Adrenal gland (tissue), 19 donors: ENCODE measurements around the gene TRIM49B. TPM values are rescaled to one million over a fixed set of nuclear protein-coding genes. Genes with fewer than 3 reads are reported as not detected.
"Not testable (repeated sequence)": the region's sequence is repeated elsewhere in the genome, so short reads cannot be mapped to it uniquely, and the experiment has no call there.

Experiments used
- DNase-seq, 7 donors: peaks; one replicate each; pipeline ENCODE4 v3.0.0-alpha.2; 2019 to 2020
- H3K27ac ChIP-seq, 5 donors: fragments of 200-600 bp; sonication (generic) in 4 of 5; 1 replicate in 3 of 5; 2 replicates in 2 of 5; pipeline versions ENCODE4 v1.5.1 to v1.8.0; 2016 to 2020; ENCODE audit warnings: mild to moderate bottlenecking in 1 of 5
- H3K27me3 ChIP-seq: fragments of 200-600 bp; 2 replicates; pipeline ENCODE4 v1.8.0; 2021
- H3K36me3 ChIP-seq, 2 donors: fragments of 200-600 bp; replicated peaks in 1 of 2; 1 replicate in 1 of 2; 2 replicates in 1 of 2; pipeline versions ENCODE4 v1.5.1 to v1.8.0; 2018 to 2022
- H3K4me1 ChIP-seq, 2 donors: fragments of 200-600 bp; replicated peaks in 1 of 2; 1 replicate in 1 of 2; 2 replicates in 1 of 2; pipeline versions ENCODE4 v1.5.1 to v1.8.0; 2018 to 2021
- H3K4me3 ChIP-seq, 4 donors: fragments of 200-600 bp; sonication (generic) in 3 of 4; one replicate each; pipeline ENCODE4 v1.5.1; 2016 to 2018
- H3K9me3 ChIP-seq, 3 donors: fragments of 200-600 bp; sonication (generic) in 1 of 3; replicated peaks in 1 of 3; 1 replicate in 2 of 3; 2 replicates in 1 of 3; pipeline versions ENCODE4 v1.5.1 to v1.8.0; 2016 to 2021
- WGBS, 4 donors: extraction: QIAGEN DNeasy Blood & Tissue Kit in 2 of 4; methylation state at CpG; one replicate each; pipeline versions ENCODE4 v1.1.5 to v1.1.7; 2013 to 2017; 5-methylcytosine and 5-hydroxymethylcytosine counted together
- intact Hi-C, 2 donors: fragments of 100-400 bp; cut with DNase I; formaldehyde crosslinking; loops; one replicate each; pipeline versions ENCODE4 v1.14.1 to v1.15.0; 2022 to 2023
- long read RNA-seq, 10 donors: library from polyadenylated mRNA in 3 of 10; unstranded in 2 of 10; stranded (forward) in 1 of 10; transcript quantifications; one replicate each; pipeline ENCODE4 v2.0.0 and lab custom pipeline, GENCODE V29; 2021 to 2026
- polyA plus RNA-seq, 3 donors: library from polyadenylated mRNA; stranded (reverse); fragments of 200-250 nt in 2 of 3; fragments of 350-450 nt in 1 of 3; fragmentation: Illumina TruSeq in 1 of 3; extraction: RNeasy Lipid Tissue Mini Kit (QIAGEN cat#74804) in 1 of 3; gene quantifications; one replicate each; pipeline ENCODE4 v1.2.3, GENCODE V29; 2013 to 2014
- small RNA-seq, 2 donors: library from RNA; depleted of rRNA; stranded (forward); fragments of <200 nt; gene quantifications; one replicate each; pipeline ENCODE3, GENCODE V24; 2016
- total RNA-seq, 9 donors: library from RNA; depleted of rRNA in 4 of 9; stranded (reverse); fragments of >200 nt in 4 of 9; fragments of 120-200 nt in 1 of 9; fragmentation: NEBNext Ultra II Directional in 1 of 9; extraction: Animal tissue kit (Norgen Biotek cat#: 25700) in 1 of 9; gene quantifications; one replicate each; pipeline versions ENCODE4 v1.1.0 to v1.2.4, GENCODE V29; 2013 to 2023
- donor health status: healthy with polysubstance abuse.
- donor health status: Bipolar disorder and iron deficiency.
- donor health status: DM: yes; HTN: yes; CAD: no.
- donor health status: DM: no; HTN: no; CAD: no.
- donor health status: DM: no; HTN: no; CAD: no.
- donor health status: DM: yes; HTN: yes; CAD: no.

Gene TRIM49B
- total RNA-seq = not detected
- not detected for polyA plus RNA-seq
- long read RNA-seq, donor 1 = 0 reads
- long read RNA-seq, donor 2 = 0 reads
- long read RNA-seq, donor 3 = 0 reads
- long read RNA-seq, donor 4 = 0 reads
- long read RNA-seq, donor 5 = 0 reads
- long read RNA-seq, donor 6 = 0 reads
- long read RNA-seq, donor 7 = 0 reads
- long read RNA-seq, donor 8 = 0 reads
- long read RNA-seq, donor 9 = 0 reads
- long read RNA-seq, donor 10 = 0 reads

GRCh38 chr11:49028523-49028922, at the start of gene TRIM49B:
TRIM49B (plus strand) TSS chr11:49028823; CDS start chr11:49031600, 2,777 bp downstream.
- H3K27ac ChIP-seq, H3K36me3 ChIP-seq, H3K9me3 ChIP-seq, intact Hi-C loops, H3K4me3 ChIP-seq, H3K4me1 ChIP-seq, DNase-seq, H3K27me3 ChIP-seq: not testable (repeated sequence)
- WGBS, 4 donors = 21 to 26% (median 24%) methylated on average over 1 to 2 of the region's 2 CpGs

- DNase-seq, H3K4me3 ChIP-seq, H3K36me3 ChIP-seq, intact Hi-C loops, H3K9me3 ChIP-seq, H3K4me1 ChIP-seq, H3K27me3 ChIP-seq, H3K27ac ChIP-seq: not testable (repeated sequence)
Observed at GRCh38 chr11:48983785-48984184, 44.8 kb upstream of the TRIM49B start, which contains the start of gene TRIM51G. TRIM51G (minus strand) TSS chr11:48983885; CDS start chr11:48981695, 2,190 bp downstream.

GRCh38 chr11:49048229-49048628, 19.6 kb downstream of the TRIM49B start:
- H3K9me3 ChIP-seq, H3K27ac ChIP-seq, H3K27me3 ChIP-seq, H3K4me3 ChIP-seq, H3K4me1 ChIP-seq, intact Hi-C loops, DNase-seq, H3K36me3 ChIP-seq: not testable (repeated sequence)
- 32 to 68% (median 37%) methylated on average over 13 to 23 of the region's 28 CpGs; no CpG with 5 or more reads in 1 of the 4 donors for WGBS, 4 donors

- H3K4me1 ChIP-seq, DNase-seq, intact Hi-C loops, H3K27ac ChIP-seq, H3K9me3 ChIP-seq, H3K4me3 ChIP-seq, H3K27me3 ChIP-seq, H3K36me3 ChIP-seq: not testable (repeated sequence)
- WGBS, 4 donors = 52 to 74% (median 61%) methylated on average over 21 to 38 of the region's 38 CpGs
Observed at GRCh38 chr11:49049821-49050220, 21.2 kb downstream of the TRIM49B start.

GRCh38 chr11:49059012-49059411, 30.4 kb downstream of the TRIM49B start, which contains the start of gene TRIM64C:
TRIM64C (minus strand) TSS chr11:49059112; CDS start chr11:49059112, 0 bp downstream.
- 73 to 82% (median 75%) methylated on average over 5 of the region's 5 CpGs for WGBS, 4 donors
- H3K4me3 ChIP-seq, H3K27me3 ChIP-seq, H3K9me3 ChIP-seq, H3K27ac ChIP-seq, DNase-seq, H3K36me3 ChIP-seq, intact Hi-C loops, H3K4me1 ChIP-seq: not testable (repeated sequence)

- H3K36me3 ChIP-seq, H3K27ac ChIP-seq, H3K4me1 ChIP-seq, H3K9me3 ChIP-seq, H3K4me3 ChIP-seq, intact Hi-C loops, H3K27me3 ChIP-seq, DNase-seq: not testable (repeated sequence)
- WGBS, 4 donors = 58 to 65% (median 59%) methylated on average over 5 of the region's 5 CpGs
Observed at GRCh38 chr11:49069897-49070296, 41.3 kb downstream of the TRIM49B start.

Small RNAs within 50 kb of the gene (small RNA-seq; reads per million reads assigned to genes)
- gene AC084851.1 = 0 reads per million in 2 donors

Other genes starting within 250 kb of the TRIM49B start
- gene TRIM51G, start 44.9 kb upstream of the TRIM49B start, total RNA-seq = not detected
- gene TRIM51G, start 44.9 kb upstream of the TRIM49B start, polyA plus RNA-seq = not detected
- not detected for gene TRIM64C, start 30.3 kb downstream of the TRIM49B start, total RNA-seq
- gene TRIM64C, start 30.3 kb downstream of the TRIM49B start, polyA plus RNA-seq = not detected
- gene FOLH1, start 179.8 kb downstream of the TRIM49B start, total RNA-seq = 1 to 10 TPM in 3 of 9 donors, under 1 TPM in 5, not detected in 1; 0.28 to 3.9 (median 0.74) TPM
- 1 to 10 TPM in 1 of 3 donors, under 1 TPM in 2; 0.48 to 1.0 (median 0.64) TPM for gene FOLH1, start 179.8 kb downstream of the TRIM49B start, polyA plus RNA-seq